Activated CD4-positive, alpha-beta memory T cell treated with anti-CD3 and anti-CD28 coated beads, Interleukin-2, amount 10 ng/mL, durations not matched to agents 7 days and 5 days (primary cell): Measurements from ENCODE around the gene TMC4. TPM values are rescaled to one million over a fixed set of nuclear protein-coding genes. Genes with fewer than 3 reads are reported as not detected.
"Not testable (repeated sequence)": the region's sequence is repeated elsewhere in the genome, so short reads cannot be mapped to it uniquely, and the experiment has no call there.

Experiments
- CTCF ChIA-PET: fragments of 350-600 bp; sonication (Branson Sonifier 250); formaldehyde crosslinking; loops from one replicate; lab custom pipeline; 2021; ENCODE audit warnings: antibody characterized with exemption, inconsistent platforms; lab: Charles Lee
- POLR2A ChIA-PET: fragments of 350-600 bp; sonication (Branson Sonifier 250); formaldehyde crosslinking; loops from one replicate; lab custom pipeline; 2021; ENCODE audit warnings: antibody characterized with exemption; lab: Charles Lee
- DNase-seq: peaks from one replicate; pipeline ENCODE4 v3.0.0-alpha.2; 2020
- H3K27ac Mint-ChIP-seq: one replicate; pipeline ENCODE4 v1.8.0; 2021; ENCODE audit warnings: mild to moderate bottlenecking, mixed read lengths
- H3K27me3 Mint-ChIP-seq: one replicate; pipeline ENCODE4 v1.8.0; 2021; ENCODE audit warnings: mixed read lengths
- H3K36me3 Mint-ChIP-seq: one replicate; pipeline ENCODE4 v1.8.0; 2021; ENCODE audit warnings: low read depth, mixed read lengths
- H3K4me1 Mint-ChIP-seq: one replicate; pipeline ENCODE4 v1.8.0; 2021; ENCODE audit warnings: mixed read lengths
- H3K4me3 Mint-ChIP-seq: one replicate; pipeline ENCODE4 v1.8.0; 2021; ENCODE audit warnings: mild to moderate bottlenecking, mixed read lengths
- H3K9me3 Mint-ChIP-seq: one replicate; pipeline ENCODE4 v1.8.0; 2021; ENCODE audit warnings: mixed read lengths
- total RNA-seq, 2 experiments: library from RNA; stranded (reverse); gene quantifications; one replicate each; pipeline ENCODE4 v1.2.3, GENCODE V29; 2021

TMC4 gene
- total RNA-seq, 2 experiments from 2014 or later, result 2.8 to 3.2 TPM

DNA sequence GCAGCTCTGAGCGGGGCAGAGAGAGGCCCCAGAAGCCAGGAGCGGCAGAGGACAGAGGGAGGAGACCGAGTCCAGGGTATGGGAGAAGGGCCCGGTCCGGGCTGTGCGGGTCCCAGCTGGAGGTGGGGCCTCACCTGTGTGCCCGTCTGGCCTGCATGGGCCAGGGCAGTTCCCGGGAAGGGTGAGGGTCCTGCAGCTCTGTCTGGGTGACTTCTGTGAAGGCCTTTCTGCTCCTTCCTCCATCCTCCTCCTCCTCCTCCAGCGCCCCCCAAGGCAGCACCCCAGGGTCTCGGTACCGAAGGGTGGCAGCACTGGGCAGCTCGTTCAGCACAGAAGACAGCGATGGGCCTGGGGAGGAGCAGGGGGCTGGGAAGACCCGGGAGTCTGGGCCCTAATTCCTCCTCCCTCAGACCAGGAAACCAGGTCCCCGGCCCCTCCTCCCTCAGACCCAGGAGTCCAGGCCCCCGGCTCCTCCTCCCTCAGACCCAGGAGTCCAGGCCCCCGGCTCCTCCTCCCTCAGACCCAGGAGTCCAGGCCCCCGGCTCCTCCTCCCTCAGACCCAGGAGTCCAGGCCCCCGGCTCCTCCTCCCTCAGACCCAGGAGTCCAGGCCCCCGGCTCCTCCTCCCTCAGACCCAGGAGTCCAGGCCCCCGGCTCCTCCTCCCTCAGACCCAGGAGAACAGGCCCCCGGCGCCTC lies 1.1 kb downstream of the TMC4 start:
- H3K9me3 Mint-ChIP-seq, DNase-seq, CTCF ChIA-PET, H3K4me1 Mint-ChIP-seq, H3K27ac Mint-ChIP-seq, H3K4me3 Mint-ChIP-seq, H3K27me3 Mint-ChIP-seq, H3K36me3 Mint-ChIP-seq: not testable (repeated sequence)
- POLR2A ChIA-PET, result interaction anchor here (0.8 to 1.4 kb wide), 2 partner anchors 17 to 29 kb away, joined by 3 read pairs; partner anchors contain the start of gene RPS9

DNA sequence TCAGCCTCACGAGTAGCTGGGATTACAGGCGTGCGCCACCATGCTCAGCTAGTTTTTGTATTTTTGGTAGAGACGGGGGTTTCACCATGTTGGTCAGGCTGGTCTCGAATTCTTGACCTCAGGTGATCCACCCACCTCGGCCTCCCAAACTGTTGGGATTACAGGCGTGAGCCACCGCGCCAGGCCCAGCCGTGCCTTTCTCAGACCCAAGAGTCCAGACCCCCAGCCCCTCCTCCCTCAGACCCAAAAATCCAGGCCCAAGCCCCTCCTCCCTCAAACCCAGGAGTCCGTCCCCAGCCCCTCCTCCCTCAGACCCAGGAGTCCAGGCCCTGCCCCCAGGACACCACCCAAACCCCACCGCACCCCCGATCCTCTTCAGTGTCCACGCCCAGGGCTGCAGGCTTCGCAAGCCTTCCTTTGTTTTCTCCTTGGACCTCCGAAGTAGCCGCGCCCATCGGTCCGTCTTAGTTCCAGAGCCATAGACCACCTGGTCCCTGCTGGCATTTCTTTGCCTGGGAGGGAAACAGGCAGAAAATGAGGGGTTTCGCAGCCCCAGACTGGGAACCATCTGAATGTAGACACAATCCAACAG lies 3.7 kb downstream of the TMC4 start:
- Mint-ChIP-seq H3K4me1 (peaks cover 12% of the 10 kb centered on the region), H3K9me3 (no peaks in the 10 kb centered on the region), H3K27me3 (no peaks in the 10 kb centered on the region), H3K4me3 (no peak overlapping the region), H3K27ac (no peak overlapping the region), H3K36me3 (no peaks in the 10 kb centered on the region)
- DNase-seq, result no peak
- POLR2A ChIA-PET, result interaction anchor here (1.8 kb wide), 1 partner anchor 19 kb away, joined by 5 read pairs; no protein-coding TSS in a partner anchor
- CTCF ChIA-PET, result interaction anchor here (0.6 to 3.3 kb wide), 11 partner anchors 13 to 911 kb away, joined by 3 to 45 read pairs (median 4); partner anchors contain the start of genes CNOT3, LAIR1 and MBOAT7

- POLR2A ChIA-PET, result interaction anchor here (0.7 kb wide), 1 partner anchor 22 kb away, joined by 4 read pairs; the partner anchor contains the start of gene TSEN34
- DNase-seq, result peak; percentile 90
- Mint-ChIP-seq H3K4me1 (peaks cover 17% of the 10 kb centered on the region), H3K36me3 (no peaks in the 10 kb centered on the region), H3K27ac (no peak overlapping the region), H3K4me3 (no peak overlapping the region), H3K27me3 (peaks cover 1% of the 10 kb centered on the region), H3K9me3 (no peaks in the 10 kb centered on the region)
- CTCF ChIA-PET, result interaction anchor here (0.6 to 3.3 kb wide), 11 partner anchors 14 to 912 kb away, joined by 3 to 45 read pairs (median 4); partner anchors contain the start of genes CNOT3, LAIR1 and MBOAT7
These were observed 4.6 kb downstream of the TMC4 start for GRCh38 chr19:54168174-54168917.

- CTCF ChIA-PET, result interaction anchor here (1.2 kb wide), 1 partner anchor 101 kb away, joined by 5 read pairs; no protein-coding TSS in a partner anchor
- no peaks in the 10 kb centered on the region for H3K9me3 Mint-ChIP-seq
- no peak for DNase-seq
- H3K27ac Mint-ChIP-seq, result no peak overlapping the region
- no peak overlapping the region for H3K4me3 Mint-ChIP-seq
- H3K36me3 Mint-ChIP-seq, result peaks cover 3% of the 10 kb centered on the region
- H3K27me3 Mint-ChIP-seq, result peaks cover 1% of the 10 kb centered on the region
- peaks cover 43% of the 10 kb centered on the region for H3K4me1 Mint-ChIP-seq
- POLR2A ChIA-PET, result interaction anchor here (0.6 to 3.5 kb wide), 2 partner anchors 24 to 691 kb away, joined by 4 to 13 read pairs; partner anchors contain the start of gene MBOAT7
These were observed 7.7 kb downstream of the TMC4 start for GRCh38 chr19:54165222-54165621.

DNA sequence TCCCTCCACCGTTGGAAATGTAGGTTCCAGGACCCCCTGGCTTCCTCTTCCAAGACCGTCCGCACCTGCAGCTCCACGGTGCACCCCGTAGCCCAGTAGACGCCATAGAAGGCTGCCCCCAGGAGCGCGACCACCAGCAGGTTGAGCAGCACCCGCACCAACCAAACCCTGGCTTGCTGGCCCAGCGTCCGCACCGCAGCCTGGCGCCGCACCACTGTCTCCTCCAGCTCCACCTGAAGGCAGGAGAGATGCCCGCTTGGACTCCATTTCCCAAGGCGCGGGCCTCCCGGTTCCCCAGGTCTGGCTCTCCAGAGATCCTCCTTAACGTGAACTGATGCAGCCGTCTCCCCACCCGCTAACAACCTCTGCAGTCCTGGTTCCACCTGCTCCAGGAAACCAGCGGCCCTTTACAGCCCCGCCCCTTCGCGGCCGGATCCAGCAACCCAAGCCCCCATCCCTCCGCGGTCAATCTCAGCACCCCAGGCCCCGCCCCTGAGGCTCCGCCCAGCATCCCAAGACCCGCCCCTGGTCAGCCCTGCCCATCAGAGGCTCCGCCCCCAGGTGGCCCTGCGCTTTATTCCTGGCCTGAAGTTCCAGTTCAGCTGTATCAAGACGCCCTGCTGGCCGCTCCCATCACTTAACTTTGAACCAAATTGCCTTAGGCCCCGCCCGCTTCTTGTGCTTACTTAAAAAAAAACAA lies 8.4 kb downstream of the TMC4 start:
- no peaks in the 10 kb centered on the region for H3K9me3 Mint-ChIP-seq
- H3K36me3 Mint-ChIP-seq, result peaks cover 4% of the 10 kb centered on the region
- ChIA-PET CTCF (interaction anchor here (0.6 to 1.2 kb wide), 2 partner anchors 54 to 102 kb away, joined by 3 to 5 read pairs; no protein-coding TSS in a partner anchor), POLR2A (interaction anchor here (1.5 to 3.5 kb wide), 2 partner anchors 24 to 46 kb away, joined by 4 to 13 read pairs; partner anchors contain the start of gene MBOAT7)
- peaks cover 1% of the 10 kb centered on the region for H3K27me3 Mint-ChIP-seq
- DNase-seq, result peak; percentile 80
- peaks cover 47% of the 10 kb centered on the region for H3K4me1 Mint-ChIP-seq
- H3K4me3 Mint-ChIP-seq, result peak overlapping the region; percentile 72
- peak overlapping the region; percentile 26 for H3K27ac Mint-ChIP-seq

DNA sequence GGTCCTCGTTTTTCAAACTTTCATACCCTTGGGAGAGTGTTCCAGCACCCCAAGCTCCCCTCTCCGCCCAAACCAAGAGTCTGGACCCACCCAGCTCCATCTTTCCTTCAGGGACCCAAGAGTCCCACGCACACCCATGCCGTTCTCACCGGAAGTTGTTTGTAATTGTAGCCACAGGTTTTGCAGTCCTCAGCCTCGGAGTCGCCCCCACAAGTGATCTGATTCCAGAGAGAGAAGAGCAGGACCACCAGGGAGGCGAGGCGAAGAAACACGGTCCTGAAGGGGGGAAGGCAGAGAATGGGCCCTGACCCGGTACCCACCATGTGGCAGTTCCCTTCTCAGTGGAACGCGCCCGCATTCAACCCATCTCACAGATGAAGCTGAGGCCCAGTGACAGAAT lies 10.1 kb downstream of the TMC4 start:
- H3K27me3 Mint-ChIP-seq, result peaks cover 1% of the 10 kb centered on the region
- DNase-seq, result no peak
- CTCF ChIA-PET, result interaction anchor here (0.7 kb wide), 1 partner anchor 186 kb away, joined by 3 read pairs; no protein-coding TSS in a partner anchor
- H3K27ac Mint-ChIP-seq, result peak overlapping the region; percentile 32
- peaks cover 55% of the 10 kb centered on the region for H3K4me1 Mint-ChIP-seq
- H3K9me3 Mint-ChIP-seq, result no peaks in the 10 kb centered on the region
- peaks cover 9% of the 10 kb centered on the region for H3K36me3 Mint-ChIP-seq
- peak overlapping the region; percentile 76 for H3K4me3 Mint-ChIP-seq
- POLR2A ChIA-PET, result interaction anchor here (1.0 to 3.5 kb wide), 4 partner anchors 26 to 47 kb away, joined by 3 to 13 read pairs (median 4); partner anchors contain the start of genes MBOAT7 and TSEN34

DNA sequence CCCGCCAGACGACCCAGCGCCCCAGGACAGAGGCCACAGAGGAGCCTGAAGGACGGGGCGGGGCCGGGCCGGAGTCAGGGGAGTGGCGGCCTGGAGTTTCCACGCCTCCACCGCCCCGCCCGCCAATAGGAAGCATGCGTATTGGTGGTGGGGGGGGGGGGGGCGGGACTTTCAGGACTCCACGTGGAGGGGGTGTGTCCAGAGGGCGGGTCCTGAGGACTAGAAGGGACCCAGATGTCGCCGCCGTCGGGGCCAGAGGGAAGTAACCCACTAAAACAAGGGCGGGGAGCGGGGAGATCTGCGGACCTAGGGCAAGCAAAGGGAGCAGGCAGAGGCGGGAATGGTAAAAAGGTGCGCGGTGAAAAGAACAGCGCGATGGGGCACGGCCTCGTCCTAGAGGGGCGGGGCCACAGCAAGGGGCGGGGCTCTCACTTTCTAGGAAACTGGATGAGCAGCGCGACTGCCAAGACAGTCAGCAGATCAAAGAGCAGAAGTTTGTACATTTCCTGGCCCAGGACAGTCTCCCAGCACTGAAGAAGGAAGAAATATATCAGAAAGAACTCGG lies 10.6 kb downstream of the TMC4 start:
- peak; percentile 85 for DNase-seq
- peaks cover 9% of the 10 kb centered on the region for H3K36me3 Mint-ChIP-seq
- ChIA-PET CTCF (no interaction called here), POLR2A (interaction anchor here (1.0 to 3.5 kb wide), 3 partner anchors 26 to 39 kb away, joined by 3 to 13 read pairs (median 3); partner anchors contain the start of genes MBOAT7 and TSEN34)
- peak overlapping the region; percentile 76 for H3K4me3 Mint-ChIP-seq
- peak overlapping the region; percentile 40 for H3K27ac Mint-ChIP-seq
- H3K9me3 Mint-ChIP-seq, result no peaks in the 10 kb centered on the region
- H3K4me1 Mint-ChIP-seq, result peaks cover 55% of the 10 kb centered on the region
- H3K27me3 Mint-ChIP-seq, result peaks cover 1% of the 10 kb centered on the region

DNA sequence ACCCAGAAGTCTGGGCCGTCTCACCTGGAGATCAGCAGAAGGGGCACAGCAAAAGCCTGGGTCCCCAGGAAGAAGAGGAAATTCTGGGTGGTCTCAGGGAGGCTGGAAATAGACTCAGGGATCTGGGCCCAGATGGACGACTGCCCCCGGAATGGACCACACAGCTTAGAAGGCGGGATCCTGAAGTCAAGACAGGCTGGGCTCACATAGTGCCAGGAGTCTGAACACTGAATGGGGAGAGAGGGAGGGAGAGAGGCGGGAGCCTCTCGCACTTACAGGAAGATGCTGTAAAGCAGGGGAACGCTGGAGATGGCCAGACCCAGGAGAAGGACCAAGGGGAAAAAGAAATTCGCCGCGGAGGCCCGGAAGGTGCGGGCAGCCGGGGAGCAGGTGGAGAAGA lies 12.1 kb downstream of the TMC4 start:
- ChIA-PET CTCF (interaction anchor here (3.2 kb wide), 1 partner anchor 24 kb away, joined by 24 read pairs; the partner anchor contains the start of gene CNOT3), POLR2A (interaction anchor here (0.9 to 7.6 kb wide), 7 partner anchors 13 to 46 kb away, joined by 3 to 66 read pairs (median 14); partner anchors contain the start of genes CNOT3, PRPF31, RPS9 and TFPT)
- peak overlapping the region; percentile 98 for H3K27ac Mint-ChIP-seq
- H3K4me3 Mint-ChIP-seq, result peak overlapping the region; percentile 94
- no peaks in the 10 kb centered on the region for H3K9me3 Mint-ChIP-seq
- H3K4me1 Mint-ChIP-seq, result peaks cover 62% of the 10 kb centered on the region
- H3K36me3 Mint-ChIP-seq, result peaks cover 22% of the 10 kb centered on the region
- DNase-seq, result no peak
- H3K27me3 Mint-ChIP-seq, result peaks cover 1% of the 10 kb centered on the region

GRCh38 chr19:54160182-54160811 lies 12.7 kb downstream of the TMC4 start:
- ChIA-PET POLR2A (interaction anchor here (0.9 to 7.6 kb wide), 10 partner anchors 11 to 228 kb away, joined by 3 to 66 read pairs (median 8); partner anchors contain the start of genes CNOT3, MBOAT7, PRPF31 and RPS9), CTCF (interaction anchor here (2.0 to 3.2 kb wide), 3 partner anchors 23 to 105 kb away, joined by 14 to 24 read pairs (median 19); partner anchors contain the start of genes CNOT3 and MBOAT7)
- peaks cover 63% of the 10 kb centered on the region for H3K4me1 Mint-ChIP-seq
- peaks cover 1% of the 10 kb centered on the region for H3K27me3 Mint-ChIP-seq
- DNase-seq, result no peak
- H3K36me3 Mint-ChIP-seq, result peaks cover 24% of the 10 kb centered on the region
- H3K27ac Mint-ChIP-seq, result peak overlapping the region; percentile 98
- H3K4me3 Mint-ChIP-seq, result peak overlapping the region; percentile 94
- no peaks in the 10 kb centered on the region for H3K9me3 Mint-ChIP-seq

DNA sequence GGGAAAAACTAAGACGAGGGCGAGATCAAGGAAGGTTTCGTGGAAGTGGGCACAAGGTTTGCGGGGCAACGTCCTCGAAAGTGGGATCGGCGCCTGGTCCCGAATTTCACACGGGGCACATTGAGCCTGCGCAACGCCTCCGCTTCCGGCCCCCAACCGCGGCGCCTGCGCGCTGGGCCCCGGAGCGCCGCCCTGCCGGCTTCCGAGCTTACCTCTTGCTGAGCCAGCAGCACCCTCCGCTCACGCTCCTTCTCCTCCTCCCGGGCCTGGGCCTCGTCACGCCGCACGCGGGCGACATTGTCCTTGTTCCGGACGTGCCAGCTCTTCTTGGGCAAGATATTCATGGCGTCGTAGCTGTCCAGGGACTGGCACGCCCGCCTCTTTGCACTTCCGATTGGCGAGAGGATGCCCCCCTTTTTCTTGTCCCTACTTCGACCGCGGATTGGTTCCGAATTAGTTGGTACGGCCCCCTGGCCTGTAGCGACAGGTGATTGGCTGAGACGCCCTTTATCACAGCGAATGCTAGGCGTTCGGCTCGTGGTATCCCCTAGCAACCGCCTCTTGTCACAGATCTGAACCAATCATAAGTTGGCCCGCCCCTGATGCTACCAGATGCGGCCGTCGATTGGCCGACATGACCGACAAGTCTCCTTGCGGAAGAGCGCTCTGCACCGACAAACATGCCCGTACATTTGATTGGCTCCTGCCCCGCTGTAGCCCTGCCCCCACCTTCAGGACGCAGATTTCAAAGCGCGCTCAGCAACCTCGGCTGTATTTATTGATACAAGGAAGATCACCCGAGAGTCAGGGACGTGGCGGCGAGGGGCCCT lies 13.4 kb downstream of the TMC4 start, which contains the start of gene LENG1:
Gene LENG1 (minus strand): TSS at position 370 of the 830 bp plus-strand sequence. CDS start 26 bp downstream, at position 344.
- peaks cover 67% of the 10 kb centered on the region for H3K4me1 Mint-ChIP-seq
- peaks cover 31% of the 10 kb centered on the region for H3K36me3 Mint-ChIP-seq
- POLR2A ChIA-PET, result interaction anchor here (0.9 to 7.6 kb wide), 17 partner anchors 10 to 288 kb away, joined by 3 to 66 read pairs (median 5); partner anchors contain the start of genes CNOT3, MBOAT7, RPS9 and TMC4
- H3K4me3 Mint-ChIP-seq, result peak within 1 kb of the TSS; percentile 94
- peak; percentile 100 for DNase-seq
- peaks cover 1% of the 10 kb centered on the region for H3K27me3 Mint-ChIP-seq
- H3K9me3 Mint-ChIP-seq, result no peaks in the 10 kb centered on the region
- CTCF ChIA-PET, result interaction anchor here (0.7 to 3.2 kb wide), 6 partner anchors 10 to 106 kb away, joined by 3 to 24 read pairs (median 8); partner anchors contain the start of genes CNOT3 and MBOAT7
- H3K27ac Mint-ChIP-seq, result peak within 1 kb of the TSS; percentile 98
